AG09319 (cell line): ENCODE results near the gene AEBP2.

Source experiments
- DNase-seq: peaks from one replicate; pipeline ENCODE4 v3.0.0-alpha.2; 2010; ENCODE audit warnings: low read depth; ENCODE audit errors: extremely low read depth
- TF ChIP-seq, protein P1 (sequence below): IDR thresholded peaks from 2 replicates; pipeline ENCODE4 v1.5.1; 2011; ENCODE audit warnings: low read depth, mild to moderate bottlenecking, inconsistent platforms, low read length, moderate library complexity

The AEBP2 gene

DNA sequence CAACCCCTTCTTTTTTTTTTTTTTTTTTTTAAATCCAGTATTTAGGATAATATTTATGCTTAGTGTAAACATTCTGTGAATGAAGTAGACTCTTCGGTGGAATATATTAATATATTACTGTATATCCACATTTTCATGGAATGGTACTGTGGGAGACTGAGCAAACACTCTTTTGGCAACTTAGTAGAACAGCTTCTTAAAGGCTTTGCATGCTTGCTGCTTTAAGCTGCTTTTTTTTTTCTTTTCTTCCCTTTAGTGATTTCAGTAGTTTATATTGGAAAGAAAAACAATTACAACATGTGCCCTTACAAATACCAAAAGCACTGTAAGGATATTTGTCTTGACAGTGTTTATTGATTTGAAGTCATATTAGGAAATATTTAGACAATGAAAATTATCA is 78.9 kb downstream of the AEBP2 start:
- DNase-seq, result no peak
- TF ChIP-seq, protein P1, sequence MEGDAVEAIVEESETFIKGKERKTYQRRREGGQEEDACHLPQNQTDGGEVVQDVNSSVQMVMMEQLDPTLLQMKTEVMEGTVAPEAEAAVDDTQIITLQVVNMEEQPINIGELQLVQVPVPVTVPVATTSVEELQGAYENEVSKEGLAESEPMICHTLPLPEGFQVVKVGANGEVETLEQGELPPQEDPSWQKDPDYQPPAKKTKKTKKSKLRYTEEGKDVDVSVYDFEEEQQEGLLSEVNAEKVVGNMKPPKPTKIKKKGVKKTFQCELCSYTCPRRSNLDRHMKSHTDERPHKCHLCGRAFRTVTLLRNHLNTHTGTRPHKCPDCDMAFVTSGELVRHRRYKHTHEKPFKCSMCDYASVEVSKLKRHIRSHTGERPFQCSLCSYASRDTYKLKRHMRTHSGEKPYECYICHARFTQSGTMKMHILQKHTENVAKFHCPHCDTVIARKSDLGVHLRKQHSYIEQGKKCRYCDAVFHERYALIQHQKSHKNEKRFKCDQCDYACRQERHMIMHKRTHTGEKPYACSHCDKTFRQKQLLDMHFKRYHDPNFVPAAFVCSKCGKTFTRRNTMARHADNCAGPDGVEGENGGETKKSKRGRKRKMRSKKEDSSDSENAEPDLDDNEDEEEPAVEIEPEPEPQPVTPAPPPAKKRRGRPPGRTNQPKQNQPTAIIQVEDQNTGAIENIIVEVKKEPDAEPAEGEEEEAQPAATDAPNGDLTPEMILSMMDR, result no peak

DNA sequence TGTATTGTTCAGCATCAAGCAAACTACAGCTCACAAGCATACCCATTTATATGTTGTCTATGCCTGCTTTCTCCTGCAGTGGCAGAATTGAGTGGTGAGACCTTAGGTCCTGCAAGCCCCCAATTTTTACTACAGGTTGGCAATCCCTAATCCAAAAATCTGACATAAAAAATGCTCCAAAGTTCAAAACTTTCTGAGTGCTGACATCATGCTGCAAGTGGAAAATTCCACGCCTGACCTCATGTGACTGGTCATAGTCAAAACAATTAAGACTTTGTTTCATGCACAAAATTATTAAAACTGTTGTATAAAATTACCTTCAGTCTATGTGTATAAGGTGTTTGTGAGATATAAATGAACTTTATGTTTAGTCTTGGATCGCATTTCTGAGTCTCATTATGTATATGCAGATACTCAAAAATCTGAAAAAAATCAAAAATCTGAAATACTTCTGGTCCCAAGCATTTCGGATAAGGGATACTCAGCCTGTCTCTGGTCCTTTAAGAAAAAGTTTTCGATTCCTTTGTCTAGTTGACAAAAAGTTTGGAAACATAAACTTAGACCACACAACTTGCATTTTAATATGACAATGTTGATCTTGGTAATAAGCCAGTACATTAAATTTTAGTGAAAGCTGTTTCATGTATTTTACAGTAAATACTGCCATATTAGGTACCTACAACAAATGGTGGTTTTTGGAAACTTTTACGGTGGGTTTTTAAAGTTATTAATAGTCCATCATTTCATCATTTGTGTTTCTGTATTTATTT is 81.5 kb downstream of the AEBP2 start:
- DNase-seq, result no peak
- TF ChIP-seq, protein P1, result no peak

DNA sequence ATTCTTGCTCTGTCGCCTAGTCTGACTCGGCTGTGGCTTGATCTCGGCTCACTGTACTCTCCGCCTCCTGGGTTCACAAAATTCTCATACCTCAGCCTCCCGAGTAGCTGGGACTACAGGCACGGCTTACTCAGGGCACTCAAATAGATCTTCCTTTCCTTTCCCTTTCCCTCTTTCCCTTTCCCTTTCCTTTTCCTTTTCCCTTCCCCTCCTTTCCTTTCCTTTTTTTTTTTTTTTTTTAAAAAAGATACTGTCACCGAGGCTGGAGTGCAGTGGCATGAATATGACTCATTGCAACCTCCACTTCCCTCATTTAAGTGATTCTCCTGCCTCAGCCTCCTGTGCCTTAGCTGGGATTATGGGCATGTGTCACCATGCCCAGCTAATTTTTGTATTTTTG is 86.0 kb downstream of the AEBP2 start:
- no peak for DNase-seq
- TF ChIP-seq, protein P1, result no peak

DNA sequence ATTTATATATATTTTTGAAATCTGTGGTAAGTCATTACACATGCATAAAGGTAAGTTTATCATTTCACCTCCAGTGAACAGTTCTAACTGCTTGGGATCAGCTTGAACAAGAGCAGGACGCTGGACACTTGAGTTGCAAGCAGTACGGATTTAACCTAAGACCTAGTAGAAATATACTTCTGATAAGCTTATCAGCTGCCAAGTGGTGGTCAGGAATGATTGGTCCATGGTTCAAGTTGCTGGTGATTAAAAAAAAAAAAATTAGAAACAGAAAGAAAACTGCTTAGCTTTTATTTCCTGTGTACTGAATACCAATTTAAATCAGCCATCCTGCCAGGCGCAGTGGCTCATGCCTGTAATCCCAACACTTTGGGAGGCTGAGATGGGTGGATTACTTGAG is 88.6 kb downstream of the AEBP2 start:
- no peak for DNase-seq
- TF ChIP-seq, protein P1, result no peak

DNA sequence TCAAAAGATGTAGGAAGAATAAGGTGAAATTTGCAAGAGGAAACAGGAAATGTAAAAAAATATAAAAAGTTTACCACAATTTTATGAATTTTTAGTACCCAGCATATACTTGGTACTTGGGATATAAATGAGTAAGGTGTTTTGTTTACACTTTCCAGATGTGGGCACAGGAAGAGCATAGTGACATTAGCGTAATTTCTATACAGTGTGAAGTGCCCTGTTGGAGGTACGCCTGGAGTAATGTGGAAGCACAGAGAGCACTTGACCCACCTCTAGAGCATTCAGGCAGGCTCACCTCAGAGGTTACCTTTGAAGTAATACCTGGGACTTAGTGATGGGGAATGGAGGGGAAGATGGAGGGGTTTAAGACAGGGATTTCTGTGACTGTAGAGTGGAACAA is 89.5 kb downstream of the AEBP2 start:
- TF ChIP-seq, protein P1, result no peak
- no peak for DNase-seq

DNA sequence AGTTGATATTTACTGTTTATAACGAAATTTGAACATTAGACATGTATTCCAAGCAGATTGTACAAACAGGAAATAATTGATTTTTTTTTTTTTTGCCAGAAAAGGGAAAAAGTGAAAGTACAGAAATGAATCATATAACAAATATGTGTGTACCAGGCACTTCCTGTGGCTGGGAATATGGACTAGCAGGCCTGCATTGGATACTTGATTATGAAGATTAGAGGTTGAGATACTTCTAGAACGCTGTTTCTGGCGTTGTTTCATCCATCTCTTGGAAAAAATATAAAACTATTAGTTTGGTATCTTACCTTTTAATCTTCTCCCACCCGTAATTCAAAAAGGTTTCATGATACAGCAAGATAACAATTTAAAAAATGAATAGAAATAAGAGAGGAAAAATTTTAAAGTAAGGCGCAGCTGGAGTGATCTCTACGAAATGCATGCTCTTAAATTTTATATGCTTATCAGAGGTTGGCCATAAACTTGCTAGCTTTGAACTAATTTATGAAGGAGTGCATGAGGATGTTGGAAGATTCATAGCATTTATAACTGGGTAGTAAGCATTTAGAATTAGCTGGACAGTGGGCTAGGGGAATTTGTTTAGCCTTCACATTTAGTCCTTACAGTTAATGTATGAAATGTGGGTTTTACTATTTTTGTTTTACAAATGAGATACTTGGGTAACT is 90.8 kb downstream of the AEBP2 start:
- TF ChIP-seq, protein P1, result no peak
- no peak for DNase-seq

DNA sequence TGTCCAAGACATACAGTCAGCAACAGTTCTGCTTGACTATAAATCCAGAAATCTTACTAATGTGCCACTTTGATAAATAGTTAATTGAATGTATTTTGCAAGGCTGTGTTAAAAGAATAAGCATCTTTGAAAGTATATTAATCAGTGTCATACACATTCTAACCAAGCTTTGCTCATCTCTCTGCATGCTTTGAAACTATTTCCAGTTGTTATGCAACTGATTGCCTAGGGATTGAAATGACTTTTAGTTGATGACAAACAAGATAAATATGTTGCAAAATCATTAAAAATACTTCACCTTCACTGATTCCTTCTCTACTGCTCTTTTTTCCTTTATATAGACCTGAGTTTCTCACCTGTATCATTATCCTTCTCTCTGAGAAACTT is 91.3 kb downstream of the AEBP2 start:
- TF ChIP-seq, protein P1, result no peak
- DNase-seq, result no peak
